Natural killer cell treated with Interleukin-12 subunit alpha and Interleukin-12 subunit beta and Interleukin-15 and Interleukin-18, amount 100 ng/mL, for 72 hours (primary cell): Measurements from ENCODE around the gene GCLM. TPM values are rescaled to one million over a fixed set of nuclear protein-coding genes. Genes with fewer than 3 reads are reported as not detected.

Experiments
- ATAC-seq, 2 donors: fragments of 150-1000 bp; cut with Tn5 transposase in 1 of 2; sonication (Bioruptor Pico), chemical (Tn5 transposase) in 1 of 2; 2 replicates each; pipeline ENCODE4 v1.10.0; 2021
- DNase-seq: peaks from one replicate; pipeline ENCODE4 v3.0.0; 2022; ENCODE audit warnings: low spot score
- H3K27ac Mint-ChIP-seq, 2 donors: 1 replicate in 1 of 2; 2 replicates in 1 of 2; pipeline ENCODE4 v1.8.0; 2022; ENCODE audit warnings: mixed read lengths in 2 of 2, mild to moderate bottlenecking in 1 of 2, moderate library complexity in 1 of 2
- H3K27me3 Mint-ChIP-seq, 2 donors: 1 replicate in 1 of 2; 2 replicates in 1 of 2; pipeline ENCODE4 v1.8.0; 2022; ENCODE audit warnings: mixed read lengths in 2 of 2
- H3K36me3 Mint-ChIP-seq: one replicate; pipeline ENCODE4 v1.8.0; 2022; ENCODE audit warnings: mixed read lengths
- H3K4me1 Mint-ChIP-seq, 2 donors: 1 replicate in 1 of 2; 2 replicates in 1 of 2; pipeline ENCODE4 v1.8.0; 2022; ENCODE audit warnings: low read depth in 2 of 2, mixed read lengths in 2 of 2, mild to moderate bottlenecking in 1 of 2
- H3K4me3 Mint-ChIP-seq: one replicate; pipeline ENCODE4 v1.8.0; 2022; ENCODE audit warnings: mixed read lengths
- H3K9me3 Mint-ChIP-seq: 2 replicates; pipeline ENCODE4 v1.8.0; 2022; ENCODE audit warnings: mixed read lengths
- total RNA-seq, 2 donors: library from RNA; stranded (reverse); gene quantifications; one replicate each; pipeline ENCODE4 v1.2.3, GENCODE V29; 2022

The GCLM gene
- total RNA-seq, 2 donors from 2014 or later = 27.8 to 31.4 TPM

GRCh38 chr1:93907718-93908117 is 1.5 kb downstream of the GCLM start:
- DNase-seq (no peak), ATAC-seq (no peak)
- peaks cover 34 to 45% of the 10 kb centered on the region in 2 donors for H3K4me1 Mint-ChIP-seq
- H3K36me3 Mint-ChIP-seq = peaks cover 6% of the 10 kb centered on the region
- no peaks in the 10 kb centered on the region for H3K9me3 Mint-ChIP-seq
- peak overlapping the region; percentile 91 for H3K4me3 Mint-ChIP-seq
- peak overlapping the region; percentile 77 to 94 for H3K27ac Mint-ChIP-seq
- H3K27me3 Mint-ChIP-seq = no peaks in the 10 kb centered on the region

DNA sequence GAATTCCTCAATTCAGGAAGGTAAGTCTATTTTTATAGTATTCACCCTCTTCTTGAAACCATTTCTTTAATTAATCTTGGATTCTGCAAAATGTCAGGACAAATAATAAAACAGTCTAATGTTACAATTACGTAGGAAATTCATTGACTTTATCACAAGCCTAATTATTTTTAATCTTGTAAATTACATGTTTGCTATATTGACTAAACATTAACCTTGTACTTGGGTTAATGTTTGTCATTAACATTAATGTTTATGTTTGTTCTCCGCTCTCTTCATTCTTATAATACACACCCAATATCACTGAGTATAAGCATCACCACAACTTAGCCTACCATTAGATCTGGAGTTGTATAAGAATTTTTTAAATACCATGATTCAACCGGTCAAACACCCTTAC is 2.8 kb downstream of the GCLM start:
- DNase-seq = no peak
- Mint-ChIP-seq H3K9me3 (no peaks in the 10 kb centered on the region), H3K27ac (peak overlapping the region; percentile 53 to 94), H3K4me1 (peaks cover 37 to 45% of the 10 kb centered on the region in 2 donors), H3K36me3 (peaks cover 6% of the 10 kb centered on the region), H3K4me3 (peak overlapping the region; percentile 91), H3K27me3 (no peaks in the 10 kb centered on the region)
- no peak for ATAC-seq

- DNase-seq = no peak
- no peak overlapping the region for H3K4me3 Mint-ChIP-seq
- H3K27me3 Mint-ChIP-seq = no peaks in the 10 kb centered on the region
- peaks cover 13% of the 10 kb centered on the region for H3K36me3 Mint-ChIP-seq
- no peak for ATAC-seq
- H3K9me3 Mint-ChIP-seq = no peaks in the 10 kb centered on the region
- H3K27ac Mint-ChIP-seq = peak overlapping the region in 1 of 2 donors; percentile 50
- peaks cover 40 to 51% of the 10 kb centered on the region in 2 donors for H3K4me1 Mint-ChIP-seq
Measured at GRCh38 chr1:93905734-93906133, 3.5 kb downstream of the GCLM start.

- DNase-seq (no peak), ATAC-seq (no peak)
- Mint-ChIP-seq H3K4me3 (no peak overlapping the region), H3K27ac (peak overlapping the region; percentile 65 to 67), H3K27me3 (no peaks in the 10 kb centered on the region), H3K4me1 (peaks cover 37 to 50% of the 10 kb centered on the region in 2 donors), H3K9me3 (no peaks in the 10 kb centered on the region), H3K36me3 (peaks cover 15% of the 10 kb centered on the region)
Measured at GRCh38 chr1:93905051-93905450, 4.2 kb downstream of the GCLM start.

- H3K9me3 Mint-ChIP-seq = no peaks in the 10 kb centered on the region
- DNase-seq (no peak), ATAC-seq (no peak)
- H3K4me3 Mint-ChIP-seq = peak overlapping the region; percentile 56
- H3K36me3 Mint-ChIP-seq = peaks cover 12% of the 10 kb centered on the region
- H3K27me3 Mint-ChIP-seq = no peaks in the 10 kb centered on the region
- H3K27ac Mint-ChIP-seq = peak overlapping the region; percentile 65 to 67
- peaks cover 32 to 48% of the 10 kb centered on the region in 2 donors for H3K4me1 Mint-ChIP-seq
Measured at GRCh38 chr1:93904228-93904627, 5.0 kb downstream of the GCLM start.

- H3K4me1 Mint-ChIP-seq = peaks cover 20 to 27% of the 10 kb centered on the region in 2 donors
- no peak for DNase-seq
- H3K27me3 Mint-ChIP-seq = no peaks in the 10 kb centered on the region
- no peak overlapping the region for H3K27ac Mint-ChIP-seq
- no peak overlapping the region for H3K4me3 Mint-ChIP-seq
- H3K9me3 Mint-ChIP-seq = no peaks in the 10 kb centered on the region
- no peak for ATAC-seq
- H3K36me3 Mint-ChIP-seq = peaks cover 12% of the 10 kb centered on the region
Measured at GRCh38 chr1:93900723-93901504, 8.3 kb downstream of the GCLM start.

GRCh38 chr1:93899543-93900207 is 9.6 kb downstream of the GCLM start:
- Mint-ChIP-seq H3K27ac (no peak overlapping the region), H3K4me3 (no peak overlapping the region), H3K4me1 (peaks cover 17 to 22% of the 10 kb centered on the region in 2 donors), H3K36me3 (peaks cover 12% of the 10 kb centered on the region), H3K27me3 (no peaks in the 10 kb centered on the region), H3K9me3 (no peaks in the 10 kb centered on the region)
- DNase-seq (no peak), ATAC-seq (no peak)

- H3K4me1 Mint-ChIP-seq = peaks cover 0 to 5% of the 10 kb centered on the region in 2 donors
- H3K36me3 Mint-ChIP-seq = peaks cover 9% of the 10 kb centered on the region
- H3K4me3 Mint-ChIP-seq = no peak overlapping the region
- H3K9me3 Mint-ChIP-seq = no peaks in the 10 kb centered on the region
- no peak for ATAC-seq
- H3K27ac Mint-ChIP-seq = no peak overlapping the region
- no peak for DNase-seq
- no peaks in the 10 kb centered on the region for H3K27me3 Mint-ChIP-seq
Measured at GRCh38 chr1:93888900-93889299, 20.3 kb downstream of the GCLM start.

DNA sequence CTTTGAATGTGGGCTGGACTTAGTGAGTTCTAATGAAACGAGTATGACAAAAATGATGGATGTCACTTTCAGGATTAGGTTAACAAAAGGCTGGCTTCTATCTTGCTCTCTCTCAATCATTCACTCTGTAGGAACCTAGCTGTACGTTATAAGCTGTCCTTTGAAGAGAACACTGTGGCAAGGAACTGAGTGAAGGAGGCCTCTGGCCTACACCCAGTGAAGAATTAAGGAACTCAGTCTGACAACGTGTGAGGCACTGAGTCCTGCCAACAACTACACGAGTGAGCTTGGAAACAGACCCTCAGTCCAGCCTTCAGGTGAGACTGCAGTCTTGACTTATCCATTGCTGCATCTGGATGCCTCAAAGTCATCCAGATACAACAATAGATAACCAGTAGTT is 27.0 kb downstream of the GCLM start:
- peaks cover 15 to 16% of the 10 kb centered on the region in 2 donors for H3K4me1 Mint-ChIP-seq
- ATAC-seq (no peak), DNase-seq (no peak)
- H3K27me3 Mint-ChIP-seq = no peaks in the 10 kb centered on the region
- H3K27ac Mint-ChIP-seq = no peak overlapping the region
- no peaks in the 10 kb centered on the region for H3K9me3 Mint-ChIP-seq
- peaks cover 12% of the 10 kb centered on the region for H3K36me3 Mint-ChIP-seq
- H3K4me3 Mint-ChIP-seq = no peak overlapping the region

DNA sequence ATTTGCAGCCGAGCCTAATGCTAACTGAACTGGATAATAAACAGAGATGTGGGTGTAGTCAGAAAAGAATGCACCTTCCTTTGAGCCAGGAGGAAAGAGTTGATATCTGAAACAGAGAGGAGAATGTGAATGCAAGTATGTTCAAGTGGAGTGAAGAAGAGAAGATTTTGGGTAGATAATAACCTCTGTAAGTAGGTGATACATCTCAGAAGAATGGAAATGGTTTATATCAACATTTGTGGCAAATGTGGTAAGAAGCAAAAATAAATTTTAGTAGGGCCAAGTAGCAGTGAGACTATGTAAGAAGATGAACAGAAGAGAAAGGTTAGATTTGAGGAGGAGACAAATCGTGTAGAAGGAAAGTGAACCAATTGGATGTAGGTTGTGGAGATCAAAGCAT is 28.5 kb downstream of the GCLM start:
- ATAC-seq = no peak
- Mint-ChIP-seq H3K27ac (peak overlapping the region; percentile 1 to 33), H3K4me3 (no peak overlapping the region), H3K9me3 (no peaks in the 10 kb centered on the region), H3K4me1 (peaks cover 28% of the 10 kb centered on the region in 2 donors), H3K36me3 (peaks cover 26% of the 10 kb centered on the region), H3K27me3 (no peaks in the 10 kb centered on the region)
- no peak for DNase-seq

- Mint-ChIP-seq H3K27me3 (no peaks in the 10 kb centered on the region), H3K4me3 (peak within 1 kb of the TSS; percentile 93), H3K36me3 (peaks cover 41% of the 10 kb centered on the region), H3K9me3 (no peaks in the 10 kb centered on the region), H3K27ac (peak within 1 kb of the TSS; percentile 98 to 100), H3K4me1 (peaks cover 39% of the 10 kb centered on the region in 2 donors)
- ATAC-seq (peak; percentile 93 to 95), DNase-seq (peak; percentile 91)
Measured at GRCh38 chr1:93878889-93879586, 30.2 kb downstream of the GCLM start, which contains the start of gene DNTTIP2. DNTTIP2 (minus strand) TSS chr1:93879206; CDS start chr1:93879148, 58 bp downstream.

DNA sequence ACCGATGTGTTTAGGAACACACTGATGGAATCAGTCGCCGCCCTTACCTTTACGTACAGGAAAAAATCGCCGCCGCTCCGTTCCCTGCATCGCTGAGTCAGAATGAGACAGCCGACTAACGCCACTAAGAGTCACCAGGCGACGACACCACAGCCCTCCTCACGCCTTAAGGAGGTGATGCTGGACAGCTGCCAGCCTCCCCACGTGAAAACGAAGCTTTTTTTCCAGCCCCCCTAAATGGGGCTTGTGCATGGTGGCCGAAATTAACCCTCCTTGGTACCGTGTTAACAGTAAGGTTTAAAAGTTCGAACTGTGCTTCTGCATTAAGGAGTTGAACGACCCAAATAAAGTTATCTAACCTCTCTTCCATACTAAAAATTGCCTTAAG is 30.7 kb downstream of the GCLM start:
- Mint-ChIP-seq H3K4me3 (peak overlapping the region; percentile 93), H3K27me3 (no peaks in the 10 kb centered on the region), H3K4me1 (peaks cover 40 to 42% of the 10 kb centered on the region in 2 donors), H3K36me3 (peaks cover 45% of the 10 kb centered on the region), H3K27ac (peak overlapping the region; percentile 98 to 100), H3K9me3 (no peaks in the 10 kb centered on the region)
- DNase-seq = peak; percentile 83
- peak; percentile 89 for ATAC-seq

- DNase-seq (no peak), ATAC-seq (no peak)
- H3K27ac Mint-ChIP-seq = peak overlapping the region; percentile 98 to 100
- peak overlapping the region; percentile 93 for H3K4me3 Mint-ChIP-seq
- H3K27me3 Mint-ChIP-seq = no peaks in the 10 kb centered on the region
- peaks cover 38 to 42% of the 10 kb centered on the region in 2 donors for H3K4me1 Mint-ChIP-seq
- no peaks in the 10 kb centered on the region for H3K9me3 Mint-ChIP-seq
- peaks cover 45% of the 10 kb centered on the region for H3K36me3 Mint-ChIP-seq
Measured at GRCh38 chr1:93877529-93877928, 31.7 kb downstream of the GCLM start.
